GM20431 (cell line): Measurements from ENCODE around the gene GLI1.
"Not testable (repeated sequence)": the region's sequence is repeated elsewhere in the genome, so short reads cannot be mapped to it uniquely, and the experiment has no call there.

Experiments
- in situ Hi-C: fragments of 300-500 bp; cut with MseI, MboI; formaldehyde crosslinking; loops from one replicate; pipeline ENCODE4 v1.15.0; 2020; ENCODE audit warnings: low sequenced_read_pairs; ENCODE audit not compliant: unreplicated experiment

The GLI1 gene

DNA sequence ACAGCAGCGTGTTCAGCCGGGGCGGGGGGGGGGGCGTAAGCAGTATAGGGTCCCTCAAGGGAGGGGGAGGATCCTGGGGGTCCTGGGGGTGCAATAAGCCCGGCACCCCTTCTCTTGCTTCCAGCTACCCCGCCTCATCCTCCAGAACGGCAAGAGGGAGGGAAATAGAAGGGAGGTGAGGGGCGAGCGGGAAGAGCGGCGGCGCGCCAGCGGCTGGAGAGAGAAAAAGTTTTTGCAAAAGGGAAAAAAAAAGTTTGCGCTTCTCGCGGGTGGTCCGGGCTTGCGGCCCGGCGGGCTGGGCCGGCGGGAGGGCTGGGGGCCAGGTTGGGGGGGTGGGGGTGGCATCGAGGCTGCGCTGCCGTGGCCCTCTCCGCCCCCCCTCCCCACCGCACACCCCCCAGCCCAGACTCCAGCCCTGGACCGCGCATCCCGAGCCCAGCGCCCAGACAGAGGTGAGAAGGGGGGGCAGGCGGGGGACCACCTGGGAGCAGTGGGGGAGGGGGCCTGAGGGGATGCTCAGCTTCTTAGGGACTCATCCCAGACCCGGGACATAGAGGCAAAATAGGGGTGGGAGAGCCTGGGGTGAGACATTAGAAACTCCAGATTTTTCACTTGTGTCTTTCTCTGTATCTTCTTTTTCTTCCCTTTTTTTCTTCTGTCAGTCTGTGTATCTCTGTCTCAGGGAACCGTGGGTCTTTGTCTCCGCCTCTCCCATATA, at the start of gene GLI1:
GLI1 (plus strand) TSS at position 36 of the 718 bp plus-strand sequence. CDS start 3,907 bp downstream, outside the sequence.
- in situ Hi-C loops, result loop anchor here (10.0 kb wide), 1 partner anchor 195 kb away; no protein-coding TSS in a partner anchor

DNA sequence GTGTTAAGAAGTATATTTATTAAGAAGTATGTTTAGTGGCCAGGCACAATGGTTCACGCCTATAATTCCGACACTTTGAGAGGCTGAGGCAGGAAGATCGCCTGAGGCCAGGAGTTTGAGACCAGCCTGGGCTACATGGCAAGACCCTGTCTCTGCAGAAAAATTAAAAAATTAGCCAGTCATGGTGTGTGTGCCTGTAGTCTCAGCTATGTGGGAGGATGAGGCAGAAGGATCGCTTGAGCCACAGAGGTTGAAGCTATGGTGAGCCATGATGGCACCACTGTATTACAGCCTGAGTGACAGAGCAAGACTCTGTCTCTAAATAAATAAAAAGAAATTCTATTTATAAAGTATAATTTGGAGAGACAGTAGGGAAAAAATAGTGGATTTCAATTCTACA, 49.1 kb upstream of the GLI1 start:
- in situ Hi-C loops, result no loop called here

DNA sequence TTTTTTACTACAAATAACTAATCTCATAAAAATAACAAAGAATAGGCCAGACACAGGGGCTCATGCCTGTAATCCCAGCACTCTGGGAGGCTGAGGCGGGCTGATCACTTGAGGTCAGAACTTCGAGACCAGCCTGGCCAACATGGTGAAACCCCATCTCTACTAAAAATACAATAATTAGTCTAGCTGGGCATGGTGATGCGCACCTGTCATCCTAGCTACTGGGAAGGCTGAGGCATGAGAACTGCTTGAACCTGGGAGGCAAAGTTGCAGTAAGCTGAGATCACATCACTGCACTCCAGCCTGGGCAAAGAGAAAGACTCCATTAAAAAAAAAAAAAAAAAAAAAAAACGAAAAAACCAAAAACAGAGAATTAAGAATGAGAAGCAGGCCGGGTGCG, 45.4 kb upstream of the GLI1 start:
- in situ Hi-C loops, result not testable (repeated sequence)

DNA sequence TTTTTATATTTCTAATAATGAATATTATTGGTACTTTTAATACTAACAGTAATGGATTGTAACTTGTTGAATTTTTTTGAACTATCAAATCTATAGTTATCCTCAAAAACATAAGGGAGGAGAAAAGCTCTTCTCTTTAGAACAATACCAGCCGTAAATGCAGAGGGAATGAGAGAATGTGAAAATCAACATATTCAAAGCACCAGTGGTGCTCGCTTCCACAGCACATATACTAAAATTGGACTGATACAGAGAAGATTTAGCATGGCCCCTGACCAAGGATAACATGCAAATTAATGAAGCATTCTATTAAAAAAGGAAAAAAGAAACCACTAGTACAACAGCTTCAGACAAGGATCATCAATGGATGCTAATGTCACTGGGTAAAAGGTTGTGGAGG, 44.5 kb upstream of the GLI1 start:
- in situ Hi-C loops, result no loop called here

DNA sequence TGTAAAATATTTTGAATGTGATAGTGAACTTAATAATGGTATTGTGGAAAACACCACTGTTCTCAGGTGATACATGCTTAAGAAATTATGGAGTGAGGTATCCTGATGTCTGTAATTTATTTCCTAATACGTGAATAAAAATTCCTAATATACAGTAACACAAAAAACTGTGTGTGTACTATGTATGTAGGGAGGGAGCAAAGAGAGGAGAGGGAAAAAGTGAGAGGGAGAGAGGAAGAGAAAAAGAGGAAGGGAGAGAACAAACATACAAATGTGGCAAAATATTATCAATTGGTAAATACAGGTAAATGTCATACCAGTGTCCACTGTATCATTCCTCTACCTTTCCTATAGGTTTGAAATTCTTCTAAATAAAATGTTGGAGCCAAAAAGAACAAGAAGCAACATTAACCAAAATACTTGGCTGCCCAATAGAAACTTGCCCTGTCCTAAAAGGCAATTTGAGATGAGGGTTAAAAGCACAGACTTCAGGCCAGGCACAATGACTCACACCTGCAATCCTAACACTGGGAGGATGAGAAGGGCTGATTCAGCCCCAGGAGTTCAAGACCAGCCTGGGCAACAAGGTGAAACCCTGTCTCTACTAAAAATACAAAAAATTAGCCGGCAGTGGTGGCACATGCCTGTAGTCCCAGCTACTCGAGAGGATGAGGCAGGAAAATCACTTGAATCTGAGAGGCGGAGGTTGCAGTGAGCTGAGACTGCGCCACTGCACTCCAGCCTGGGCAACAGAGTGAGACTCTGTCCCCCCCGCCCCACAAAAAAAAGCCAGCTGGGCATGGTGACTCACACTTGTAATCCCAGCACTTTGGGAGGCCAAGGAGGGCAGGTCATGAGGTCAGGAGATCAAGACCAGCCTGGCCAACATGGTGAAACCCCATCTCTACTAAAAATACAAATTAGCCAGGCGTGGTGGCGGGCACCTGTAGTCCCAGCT, 43.3 kb upstream of the GLI1 start:
- in situ Hi-C loops, result no loop called here

DNA sequence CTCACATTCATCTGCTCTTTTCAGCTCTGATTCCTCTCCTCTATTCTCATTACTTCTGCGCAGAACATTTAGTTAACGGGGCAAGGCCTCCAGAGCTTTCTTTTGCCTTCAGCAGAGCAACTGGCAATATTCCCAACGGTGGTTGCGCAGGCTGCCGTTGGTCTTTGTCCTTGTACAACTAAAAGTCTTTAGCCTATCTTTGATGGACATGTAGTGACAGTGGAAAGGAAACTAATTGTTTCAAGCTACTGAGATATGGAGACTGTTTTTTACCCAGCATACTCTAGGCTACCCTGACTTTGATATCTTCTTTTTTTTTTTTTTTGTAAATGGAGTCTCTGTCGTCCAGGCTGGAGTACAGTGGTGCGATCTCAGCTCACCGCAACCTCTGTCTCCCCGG, 41.3 kb upstream of the GLI1 start:
- in situ Hi-C loops, result no loop called here

DNA sequence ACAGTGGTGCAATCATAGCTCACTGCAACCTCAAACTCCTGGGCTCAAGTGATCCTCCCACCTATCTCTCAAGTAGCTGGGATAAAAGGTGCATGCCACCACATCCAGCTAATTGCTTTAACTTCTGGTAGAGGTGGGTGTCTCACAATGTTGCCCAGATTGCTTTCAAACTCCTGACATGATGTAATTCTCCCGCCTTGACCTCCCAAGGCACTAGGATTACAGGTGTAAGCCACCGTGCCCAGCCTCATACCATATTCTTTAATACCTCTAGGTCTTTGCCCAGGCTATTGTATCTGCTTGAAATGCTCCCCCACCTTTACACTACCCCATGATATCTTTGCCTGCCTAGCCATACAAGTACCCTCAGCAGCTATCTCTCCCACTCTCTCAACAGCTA, 40.1 kb upstream of the GLI1 start:
- in situ Hi-C loops, result no loop called here

DNA sequence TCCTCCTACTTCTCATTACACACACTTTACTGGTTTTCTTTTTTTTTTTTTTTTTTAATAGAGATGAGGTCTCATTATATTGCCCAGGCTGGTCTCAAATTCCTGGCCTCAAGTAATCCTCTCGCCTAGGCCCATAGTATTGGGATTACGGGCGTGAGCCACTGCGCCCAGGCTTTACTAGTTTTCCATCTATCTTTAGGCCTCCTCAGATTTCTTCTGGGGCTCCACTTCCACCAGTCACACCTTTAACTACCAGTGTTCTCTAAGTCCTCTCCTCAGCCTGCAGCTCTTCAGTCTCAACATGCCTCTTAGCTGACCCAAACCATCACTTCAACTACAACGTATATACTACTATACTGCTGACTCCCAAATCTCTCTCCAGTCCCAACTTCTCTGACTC, 39.1 kb upstream of the GLI1 start:
- in situ Hi-C loops, result no loop called here

DNA sequence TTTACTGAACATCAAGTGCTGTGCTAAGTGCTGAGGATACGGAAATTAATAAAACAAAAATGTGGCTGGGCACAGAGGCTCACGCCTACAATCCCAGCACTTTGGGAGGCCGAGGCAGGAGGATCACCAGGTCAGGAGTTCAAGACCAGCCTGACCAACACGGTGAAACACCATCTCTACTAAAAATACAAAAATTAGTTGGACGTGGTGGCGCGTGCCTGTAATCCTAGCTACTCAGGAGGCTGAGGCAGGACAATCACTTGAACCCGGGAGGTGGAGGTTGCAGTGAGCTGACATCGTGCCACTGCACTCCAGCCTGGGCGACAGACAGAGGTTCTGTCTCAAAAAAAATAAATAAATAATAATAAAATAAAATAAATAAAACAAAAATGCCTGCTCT, 32.6 kb upstream of the GLI1 start:
- in situ Hi-C loops, result not testable (repeated sequence)

DNA sequence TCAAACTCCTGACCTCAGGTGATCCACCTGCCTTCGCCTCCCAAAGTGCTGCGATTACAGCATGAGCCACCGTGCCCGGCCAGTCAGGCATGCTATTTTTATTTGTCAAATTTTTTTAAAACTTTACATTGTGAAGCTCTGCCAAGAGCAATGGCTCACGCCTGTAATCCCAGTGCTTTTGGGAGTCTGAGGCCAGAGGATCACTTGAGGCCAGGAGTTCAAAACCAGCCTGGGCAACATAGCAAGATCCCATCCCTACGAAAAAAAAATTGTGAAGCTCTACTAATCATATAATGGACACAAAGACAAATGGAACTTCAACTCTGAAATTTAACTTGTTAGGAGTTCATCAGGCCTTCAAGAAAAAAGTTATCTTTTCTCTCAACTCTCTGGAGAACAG, 30.6 kb upstream of the GLI1 start:
- in situ Hi-C loops, result no loop called here

DNA sequence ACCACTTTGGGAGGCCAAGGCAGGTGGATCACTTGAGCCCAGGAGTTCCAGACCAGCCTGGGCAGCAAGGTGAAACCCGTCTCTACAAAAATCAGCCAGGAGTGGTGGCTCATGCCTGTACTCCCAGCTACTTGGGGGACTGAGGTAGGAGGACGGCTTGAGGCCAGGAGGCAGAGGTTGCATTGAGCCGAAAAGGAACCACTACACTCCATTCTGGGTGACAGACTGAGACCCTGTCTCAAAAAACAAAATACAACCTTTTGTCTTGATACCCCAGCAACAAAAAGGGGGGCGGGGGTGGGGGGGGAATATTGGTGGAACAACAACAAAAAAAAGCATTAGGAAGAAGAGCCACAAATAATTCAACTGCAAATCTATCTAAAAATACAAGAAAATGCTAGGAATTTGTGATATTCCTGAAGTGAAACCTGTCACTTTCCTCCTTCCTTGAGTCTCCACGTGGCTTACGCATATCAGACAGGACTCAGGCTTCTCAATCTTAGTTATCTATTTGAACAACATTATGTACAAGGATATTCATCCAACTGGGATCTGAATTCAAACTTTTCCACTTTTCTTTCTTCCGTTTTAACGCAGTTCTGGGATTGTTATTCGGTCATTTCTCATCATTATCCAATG, 30.0 kb upstream of the GLI1 start:
- in situ Hi-C loops, result no loop called here

DNA sequence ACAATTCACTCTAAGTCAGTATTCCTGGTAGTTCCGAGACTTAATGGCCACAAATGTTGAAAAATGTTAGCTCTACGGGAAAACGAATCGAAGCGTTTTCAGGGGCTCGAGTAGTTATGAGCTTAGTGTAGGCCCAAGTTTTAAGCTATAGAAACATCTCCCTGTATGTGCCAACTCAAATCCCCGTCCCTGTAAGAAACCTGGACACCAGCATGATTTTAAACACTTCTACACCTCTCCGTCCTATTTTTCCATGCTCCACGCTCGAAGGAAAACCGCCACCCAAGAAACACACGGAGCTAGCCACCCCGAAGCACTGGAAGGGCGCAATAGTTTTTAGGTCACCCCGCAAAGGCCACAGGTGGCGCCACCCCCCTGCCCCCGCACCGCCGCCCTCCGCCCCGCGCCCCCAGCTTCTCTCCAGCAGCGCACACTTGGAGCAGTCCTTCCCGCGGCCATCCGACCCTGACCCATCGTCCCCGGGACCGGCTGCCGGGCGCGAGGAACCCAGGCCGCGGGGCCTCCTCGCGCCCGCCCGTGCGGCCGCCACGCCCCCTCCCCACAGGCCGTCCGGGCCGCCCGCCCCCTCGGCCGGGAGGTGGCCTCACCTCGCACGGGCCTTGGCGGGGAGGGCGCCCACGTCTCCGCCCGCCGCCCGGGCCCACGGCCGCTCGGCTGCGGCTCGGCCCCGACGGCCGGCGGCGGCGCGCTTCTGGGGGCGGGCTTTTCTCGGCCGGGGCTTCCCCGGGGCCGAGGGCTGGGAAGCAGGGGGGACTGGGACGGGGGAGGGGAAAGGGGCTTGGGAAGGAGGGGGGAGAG, 29.3 kb upstream of the GLI1 start:
- in situ Hi-C loops, result no loop called here

DNA sequence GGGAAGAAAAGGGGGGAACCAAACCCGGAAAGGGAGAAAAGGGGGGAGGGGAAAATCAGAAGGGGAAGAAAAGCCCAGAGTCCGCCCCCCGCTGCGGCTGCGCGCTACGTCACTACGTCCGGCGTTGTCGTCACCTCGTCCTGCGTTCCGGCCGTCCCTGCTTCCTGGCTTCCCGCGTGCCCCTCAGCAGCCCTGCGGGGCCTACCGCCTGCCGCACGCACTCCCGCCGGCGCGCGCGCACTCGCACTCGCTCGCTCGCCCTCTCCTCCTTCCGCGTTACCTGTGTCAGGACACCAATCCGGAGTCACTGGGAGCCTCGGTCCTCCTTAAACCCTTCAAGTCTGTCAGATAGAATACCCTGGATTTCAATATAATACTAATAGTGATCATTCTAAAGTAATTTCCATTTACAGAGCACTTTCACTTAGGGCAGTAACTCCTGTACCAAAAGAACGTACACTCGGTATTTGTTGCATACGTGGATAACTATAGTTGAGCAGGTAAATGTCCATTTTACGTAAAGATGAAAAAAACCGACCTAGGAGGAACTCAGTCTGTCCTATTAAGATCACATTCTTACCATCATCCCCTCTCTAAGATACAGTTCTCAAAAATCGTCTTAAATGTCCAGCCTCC, 28.5 kb upstream of the GLI1 start, which contains the start of gene R3HDM2:
R3HDM2 (minus strand) TSS at position 113 of the 636 bp plus-strand sequence. CDS start 120,615 bp downstream, outside the sequence.
- in situ Hi-C loops, result no loop called here

DNA sequence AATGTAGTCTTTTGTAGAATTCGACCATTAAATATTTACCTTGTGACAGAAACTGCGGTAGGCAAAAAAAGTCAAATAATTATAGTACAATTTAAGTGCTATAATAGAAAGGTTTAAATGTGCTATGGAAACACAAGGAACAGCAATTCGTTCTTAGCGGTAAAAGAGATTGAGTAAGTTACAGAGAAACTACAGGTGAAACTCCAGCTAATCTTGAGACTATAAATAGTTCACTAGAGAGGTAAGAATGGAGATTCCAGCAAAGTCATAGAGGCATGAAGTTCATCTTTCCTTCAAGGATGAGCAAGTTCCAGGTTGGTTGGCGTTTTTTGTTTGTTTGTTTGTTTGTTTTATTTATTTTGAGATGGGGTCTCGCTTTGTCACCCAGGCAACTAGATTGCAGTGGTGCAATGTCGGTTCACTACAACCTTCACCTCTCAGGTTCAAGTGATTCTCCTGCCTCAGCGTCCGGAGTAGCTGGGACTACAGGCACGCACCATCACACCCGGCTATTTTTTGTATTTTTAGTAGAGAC, 27.9 kb upstream of the GLI1 start:
- in situ Hi-C loops, result no loop called here

DNA sequence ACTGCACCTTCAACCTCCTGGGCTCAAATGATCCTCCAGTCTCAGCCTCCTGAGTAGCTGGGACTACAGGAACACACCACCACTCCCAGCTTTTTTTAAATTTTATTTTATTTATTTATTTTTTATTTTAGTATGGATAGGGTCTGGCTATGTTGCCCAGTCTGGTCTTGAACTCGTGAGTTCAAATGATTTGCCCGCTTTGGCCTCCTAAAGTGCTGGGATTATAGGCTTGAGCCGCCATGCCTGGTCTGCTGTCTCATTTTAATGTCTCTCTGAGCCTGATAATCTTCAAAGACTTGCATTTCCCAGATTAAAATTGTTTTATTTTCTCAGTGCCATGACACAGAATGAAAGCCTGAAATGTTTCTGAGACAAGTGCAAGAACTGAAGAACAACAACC, 26.2 kb upstream of the GLI1 start:
- in situ Hi-C loops, result no loop called here

DNA sequence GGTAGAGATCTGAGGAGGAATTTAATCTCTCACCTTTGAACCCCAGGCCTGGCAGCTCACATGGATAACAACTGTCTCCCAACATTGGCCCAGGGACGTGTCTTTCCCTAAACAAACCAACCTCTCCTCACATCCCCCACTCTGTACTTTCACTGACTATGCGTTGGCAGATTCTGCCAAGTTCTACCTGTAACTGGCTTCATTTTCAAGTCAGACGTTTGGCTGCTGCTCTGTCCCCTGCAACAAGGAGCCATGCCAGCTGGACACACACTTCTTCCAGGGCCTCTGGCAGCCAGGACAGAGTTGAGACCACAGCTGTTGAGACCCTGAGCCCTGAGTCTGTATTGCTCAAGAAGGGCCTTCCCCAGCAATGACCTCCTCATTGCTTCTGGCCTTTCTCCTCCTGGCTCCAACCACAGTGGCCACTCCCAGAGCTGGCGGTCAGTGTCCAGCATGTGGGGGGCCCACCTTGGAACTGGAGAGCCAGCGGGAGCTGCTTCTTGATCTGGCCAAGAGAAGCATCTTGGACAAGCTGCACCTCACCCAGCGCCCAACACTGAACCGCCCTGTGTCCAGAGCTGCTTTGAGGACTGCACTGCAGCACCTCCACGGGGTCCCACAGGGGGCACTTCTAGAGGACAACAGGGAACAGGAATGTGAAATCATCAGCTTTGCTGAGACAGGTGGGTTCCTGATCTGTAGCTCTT, 24.9 kb upstream of the GLI1 start, which contains the start of gene INHBC:
INHBC (plus strand) TSS at position 268 of the 707 bp plus-strand sequence; CDS start at position 371, 103 bp downstream.
- in situ Hi-C loops, result no loop called here

DNA sequence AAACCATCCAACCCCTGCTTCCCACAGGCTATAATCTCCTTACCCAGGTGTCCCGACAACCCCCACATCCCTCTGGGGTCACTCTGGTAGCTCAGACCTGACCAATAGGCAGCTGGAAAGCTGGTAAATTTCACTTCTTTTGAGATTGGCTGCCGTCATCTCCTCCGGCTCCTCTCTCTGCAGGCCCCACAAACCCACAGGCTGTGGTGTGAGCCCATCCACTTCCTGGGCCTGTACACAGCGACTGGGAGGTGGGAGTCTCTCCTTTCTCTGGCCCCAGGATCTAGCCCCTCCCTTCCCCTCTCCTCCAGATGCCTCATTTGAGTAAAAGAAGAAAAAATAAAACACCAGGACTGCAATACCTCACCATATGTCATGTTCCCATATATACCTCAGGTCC, 24.3 kb upstream of the GLI1 start:
- in situ Hi-C loops, result no loop called here

DNA sequence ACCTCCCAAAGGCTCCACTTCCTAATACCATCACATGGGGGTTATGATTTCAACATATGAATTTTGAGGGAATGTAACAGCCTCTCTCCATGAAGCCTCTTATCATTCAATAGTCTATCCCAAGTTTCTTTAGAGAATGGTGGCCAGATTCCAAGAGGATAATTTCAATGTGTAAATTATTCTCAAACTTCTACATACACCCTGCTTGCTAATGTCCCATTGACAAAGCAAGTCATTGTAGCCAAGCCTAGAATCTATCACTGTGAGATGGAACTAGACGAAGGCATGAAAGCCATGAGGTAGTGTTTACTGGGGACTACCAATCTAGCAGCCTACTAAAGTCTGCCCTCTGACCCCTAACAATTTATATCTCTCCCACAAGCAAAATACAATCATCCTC, 21.2 kb upstream of the GLI1 start:
- in situ Hi-C loops, result no loop called here
